Liver (tissue), 9 donors: Measurements from ENCODE around the gene PDS5A. TPM values are rescaled to one million over a fixed set of nuclear protein-coding genes. Genes with fewer than 3 reads are reported as not detected.
"Not testable (repeated sequence)": the region's sequence is repeated elsewhere in the genome, so short reads cannot be mapped to it uniquely, and the experiment has no call there.

Experiments
- DNase-seq: peaks from one replicate; pipeline ENCODE4 v3.0.0-alpha.2; 2017; ENCODE audit warnings: low spot score
- H3K27ac ChIP-seq, 2 donors: one replicate each; pipeline ENCODE4 v1.7.0; 2013; ENCODE audit warnings: inconsistent platforms in 2 of 2, low read length in 2 of 2, control low read depth in 1 of 2, low read depth in 1 of 2, mild to moderate bottlenecking in 1 of 2
- H3K27me3 ChIP-seq, 4 donors: one replicate each; pipeline versions ENCODE4 v1.6.1 to v1.7.0; 2013; ENCODE audit warnings: low read length in 3 of 4, inconsistent platforms in 1 of 4, mild to moderate bottlenecking in 1 of 4, moderate library complexity in 1 of 4; ENCODE audit not compliant: control insufficient read depth in 4 of 4, insufficient read depth in 4 of 4
- H3K36me3 ChIP-seq, 4 donors: one replicate each; pipeline versions ENCODE4 v1.6.1 to v1.7.0; 2013; ENCODE audit warnings: low read length in 3 of 4, mild to moderate bottlenecking in 3 of 4, low read depth in 1 of 4, moderate library complexity in 1 of 4; ENCODE audit not compliant: control insufficient read depth in 4 of 4, insufficient read depth in 3 of 4
- H3K4me1 ChIP-seq, 4 donors: one replicate each; pipeline versions ENCODE4 v1.6.1 to v1.7.0; 2013; ENCODE audit warnings: low read length in 3 of 4, mild to moderate bottlenecking in 3 of 4, moderate library complexity in 1 of 4; ENCODE audit not compliant: control insufficient read depth in 4 of 4, insufficient read depth in 4 of 4
- H3K4me3 ChIP-seq, 3 donors: one replicate each; pipeline versions ENCODE4 v1.6.1 to v1.7.0; 2013; ENCODE audit warnings: low read length in 3 of 3, control low read depth in 1 of 3, low read depth in 1 of 3, mild to moderate bottlenecking in 1 of 3
- H3K9ac ChIP-seq, 2 donors: one replicate each; pipeline ENCODE4 v1.7.0; 2013; ENCODE audit warnings: low read length in 2 of 2, mild to moderate bottlenecking in 2 of 2, moderate library complexity in 2 of 2, control low read depth in 1 of 2, low read depth in 1 of 2
- H3K9me3 ChIP-seq, 4 donors: one replicate each; pipeline versions ENCODE4 v1.6.1 to v1.7.0; 2013; ENCODE audit warnings: low read length in 3 of 4; ENCODE audit not compliant: control insufficient read depth in 4 of 4
- CTCF ChIP-seq: fragments of 150-350 bp; IDR thresholded peaks from 2 replicates; pipeline ENCODE4 v1.5.1; 2017; ENCODE audit warnings: improper control_type of control experiment, low read depth, low read length; ENCODE audit not compliant: missing input control
- EGR1 ChIP-seq, 2 donors: IDR thresholded peaks; 2 replicates each; pipeline ENCODE4 v1.6.1; 2016 to 2018; ENCODE audit warnings: antibody characterized with exemption in 2 of 2, low read depth in 2 of 2
- FOXA1 ChIP-seq: IDR thresholded peaks from 2 replicates; pipeline ENCODE4 v1.6.1; 2016; ENCODE audit warnings: antibody characterized with exemption
- FOXA2 ChIP-seq: IDR thresholded peaks from 2 replicates; pipeline ENCODE4 v1.6.1; 2016; ENCODE audit warnings: antibody characterized with exemption
- GABPA ChIP-seq, 2 donors: IDR thresholded peaks in 1 of 2; conservative IDR thresholded peaks in 1 of 2; 2 replicates each; pipeline ENCODE4 v1.6.1; 2016; ENCODE audit warnings: antibody characterized with exemption in 2 of 2, mild to moderate bottlenecking in 1 of 2, moderate library complexity in 1 of 2
- HNF4A ChIP-seq, 2 donors: conservative IDR thresholded peaks; 2 replicates each; pipeline ENCODE4 v1.6.1; 2016; ENCODE audit warnings: antibody characterized with exemption in 2 of 2, mild to moderate bottlenecking in 2 of 2
- HNF4G ChIP-seq: IDR thresholded peaks from 2 replicates; pipeline ENCODE4 v1.6.1; 2016; ENCODE audit warnings: antibody characterized with exemption
- JUND ChIP-seq, 2 donors: IDR thresholded peaks; 2 replicates each; pipeline ENCODE4 v1.6.1; 2016; ENCODE audit warnings: antibody characterized with exemption in 2 of 2
- MAX ChIP-seq: IDR thresholded peaks from 2 replicates; pipeline ENCODE4 v1.6.1; 2016; ENCODE audit warnings: antibody characterized with exemption
- NR2F2 ChIP-seq: IDR thresholded peaks from 2 replicates; pipeline ENCODE4 v1.6.1; 2016; ENCODE audit warnings: antibody characterized with exemption
- RAD21 ChIP-seq, 2 donors: IDR thresholded peaks; 2 replicates each; pipeline ENCODE4 v1.6.1; 2016; ENCODE audit warnings: antibody characterized with exemption in 2 of 2, mild to moderate bottlenecking in 2 of 2
- REST ChIP-seq: IDR thresholded peaks from 2 replicates; pipeline ENCODE4 v1.6.1; 2016; ENCODE audit warnings: antibody characterized with exemption, mild to moderate bottlenecking
- RXRA ChIP-seq, 2 donors: IDR thresholded peaks; 2 replicates each; pipeline ENCODE4 v1.6.1; 2017 to 2018; ENCODE audit warnings: antibody characterized with exemption in 2 of 2, mild to moderate bottlenecking in 1 of 2
- SP1 ChIP-seq: IDR thresholded peaks from 2 replicates; pipeline ENCODE4 v1.6.1; 2018; ENCODE audit warnings: antibody characterized with exemption, mild to moderate bottlenecking
- TAF1 ChIP-seq: conservative IDR thresholded peaks from 2 replicates; pipeline ENCODE4 v1.6.1; 2016; ENCODE audit warnings: antibody characterized with exemption, mild to moderate bottlenecking
- YY1 ChIP-seq: IDR thresholded peaks from 2 replicates; pipeline ENCODE4 v1.6.1; 2016; ENCODE audit warnings: antibody characterized with exemption, mild to moderate bottlenecking
- WGBS: extraction: QIAGEN DNeasy Blood & Tissue Kit; methylation state at CpG from one replicate; pipeline ENCODE4 v1.1.7; 2013; 5-methylcytosine and 5-hydroxymethylcytosine counted together
- polyA plus RNA-seq, 2 donors: library from polyadenylated mRNA; stranded (reverse) in 1 of 2; unstranded in 1 of 2; fragments of 200-250 nt in 1 of 2; fragments of >200 nt in 1 of 2; fragmentation: Nextera tagmentation in 1 of 2; extraction: Ambion mirVana in 1 of 2; gene quantifications; one replicate each; pipeline versions ENCODE4 v1.2.1 to v1.2.3, GENCODE V29; 2013 to 2015
- total RNA-seq, 2 donors: library from RNA; depleted of rRNA; stranded (reverse); fragments of >200 nt; gene quantifications; one replicate each; pipeline ENCODE4 v1.2.3, GENCODE V29; 2014
- TF ChIP-seq, protein P1 (sequence below): IDR thresholded peaks from 2 replicates; pipeline ENCODE4 v1.6.1; 2016; ENCODE audit warnings: antibody characterized with exemption
- TF ChIP-seq, protein P2 (sequence below): IDR thresholded peaks from 2 replicates; pipeline ENCODE4 v1.6.1; 2016; ENCODE audit warnings: antibody characterized with exemption
- donor health status: healthy.
- donor health status: healthy.
- donor health status: healthy.
- donor health status: healthy.
- donor health status: healthy.

The PDS5A gene
- total and polyA plus RNA-seq, 4 donors, result 10.6 to 59.6 (median 25.9) TPM

DNA sequence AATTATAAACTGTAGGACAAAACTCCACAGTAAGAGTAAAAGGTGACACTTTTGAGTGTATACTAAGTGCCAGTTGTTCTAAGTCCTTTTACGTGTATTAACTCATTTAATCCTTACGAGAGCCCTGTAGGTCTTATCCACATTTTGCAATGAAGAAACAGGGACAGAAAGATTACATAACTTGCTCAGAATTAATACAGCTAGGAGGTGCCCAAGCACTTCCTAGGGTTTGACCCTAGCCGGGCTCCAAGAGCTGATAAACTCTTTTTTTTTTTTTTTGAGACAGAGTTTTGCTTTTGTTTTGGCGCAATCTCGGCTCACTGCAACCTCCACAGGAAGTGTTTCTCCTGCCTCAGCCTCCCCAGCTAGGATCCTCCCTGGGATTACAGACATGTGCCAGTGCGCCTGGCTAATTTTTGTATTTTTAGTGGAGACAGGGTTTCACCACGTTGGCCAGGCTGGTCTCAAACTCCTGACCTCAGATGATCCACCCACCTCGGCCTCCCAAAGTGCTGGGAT lies 169.4 kb downstream of the PDS5A start (continued):
- no peak for TF ChIP-seq HNF4A (conservative IDR thresholded peaks at IDR 0.05)
- no peak for TF ChIP-seq RXRA (IDR thresholded peaks at IDR 0.05)
- no peak for TF ChIP-seq CTCF
- no peak for TF ChIP-seq MAX
- no peak for TF ChIP-seq JUND (IDR thresholded peaks at IDR 0.05)
- TF ChIP-seq FOXA1, result no peak
- no peak for TF ChIP-seq HNF4G

GRCh38 chr4:39802005-39802404 lies 175.7 kb downstream of the PDS5A start:
- TF ChIP-seq FOXA2 (no peak), CTCF (no peak), HNF4A (conservative IDR thresholded peaks at IDR 0.05) (no peak), HNF4G (no peak), NR2F2 (no peak), REST (no peak), EGR1 (IDR thresholded peaks at IDR 0.05; ENCODE audit: low read depth in 2 of 2) (no peak), GABPA (IDR thresholded peaks at IDR 0.05 in 1 of 2, conservative IDR thresholded peaks at IDR 0.05 in 1 of 2) (no peak), SP1 (no peak), FOXA1 (no peak), RXRA (IDR thresholded peaks at IDR 0.05) (no peak), YY1 (no peak), MAX (no peak), TAF1 (no peak), RAD21 (IDR thresholded peaks at IDR 0.05) (no peak), JUND (IDR thresholded peaks at IDR 0.05) (no peak)
- TF ChIP-seq, protein P1, sequence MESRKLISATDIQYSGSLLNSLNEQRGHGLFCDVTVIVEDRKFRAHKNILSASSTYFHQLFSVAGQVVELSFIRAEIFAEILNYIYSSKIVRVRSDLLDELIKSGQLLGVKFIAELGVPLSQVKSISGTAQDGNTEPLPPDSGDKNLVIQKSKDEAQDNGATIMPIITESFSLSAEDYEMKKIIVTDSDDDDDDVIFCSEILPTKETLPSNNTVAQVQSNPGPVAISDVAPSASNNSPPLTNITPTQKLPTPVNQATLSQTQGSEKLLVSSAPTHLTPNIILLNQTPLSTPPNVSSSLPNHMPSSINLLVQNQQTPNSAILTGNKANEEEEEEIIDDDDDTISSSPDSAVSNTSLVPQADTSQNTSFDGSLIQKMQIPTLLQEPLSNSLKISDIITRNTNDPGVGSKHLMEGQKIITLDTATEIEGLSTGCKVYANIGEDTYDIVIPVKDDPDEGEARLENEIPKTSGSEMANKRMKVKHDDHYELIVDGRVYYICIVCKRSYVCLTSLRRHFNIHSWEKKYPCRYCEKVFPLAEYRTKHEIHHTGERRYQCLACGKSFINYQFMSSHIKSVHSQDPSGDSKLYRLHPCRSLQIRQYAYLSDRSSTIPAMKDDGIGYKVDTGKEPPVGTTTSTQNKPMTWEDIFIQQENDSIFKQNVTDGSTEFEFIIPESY, result no peak
- TF ChIP-seq, protein P2, sequence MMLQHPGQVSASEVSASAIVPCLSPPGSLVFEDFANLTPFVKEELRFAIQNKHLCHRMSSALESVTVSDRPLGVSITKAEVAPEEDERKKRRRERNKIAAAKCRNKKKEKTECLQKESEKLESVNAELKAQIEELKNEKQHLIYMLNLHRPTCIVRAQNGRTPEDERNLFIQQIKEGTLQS, result no peak
- Histone ChIP-seq H3K27me3 (no peaks in the 10 kb centered on the region), H3K4me1 (no peaks in the 10 kb centered on the region), H3K27ac (no peak overlapping the region), H3K9ac (no peak overlapping the region), H3K4me3 (no peak overlapping the region), H3K36me3 (no peaks in the 10 kb centered on the region), H3K9me3 (no peaks in the 10 kb centered on the region)
- 81% methylated on average over 4 of the region's 4 CpGs for WGBS
- DNase-seq, result no peak

DNA sequence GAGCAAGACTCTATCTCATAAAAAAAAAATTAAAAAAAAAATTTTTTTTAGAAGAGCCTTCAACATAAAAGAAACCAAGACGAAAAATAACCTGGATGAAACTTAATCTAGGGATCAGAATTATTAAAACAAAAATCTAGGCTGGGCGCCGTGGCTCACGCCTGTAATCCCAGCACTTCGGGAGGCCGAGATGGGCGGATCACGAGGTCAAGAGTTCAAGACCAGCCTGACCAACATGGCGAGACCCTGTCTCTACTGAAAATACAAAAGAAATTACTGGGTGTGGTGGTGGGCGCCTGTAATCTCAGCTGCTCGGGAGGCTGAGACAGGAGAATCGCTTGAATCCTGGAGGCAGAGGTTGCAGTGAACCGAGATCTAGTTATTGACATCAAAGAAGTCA lies 184.7 kb downstream of the PDS5A start:
- not testable (repeated sequence) for H3K27ac ChIP-seq, DNase-seq, H3K36me3 ChIP-seq, H3K9me3 ChIP-seq, H3K4me3 ChIP-seq, H3K9ac ChIP-seq, H3K4me1 ChIP-seq, H3K27me3 ChIP-seq
- 95% methylated on average over 13 of the region's 13 CpGs for whole genome bisulfite sequencing
